ENCODE measurements around the gene RASSF5.

The RASSF5 gene

DNA sequence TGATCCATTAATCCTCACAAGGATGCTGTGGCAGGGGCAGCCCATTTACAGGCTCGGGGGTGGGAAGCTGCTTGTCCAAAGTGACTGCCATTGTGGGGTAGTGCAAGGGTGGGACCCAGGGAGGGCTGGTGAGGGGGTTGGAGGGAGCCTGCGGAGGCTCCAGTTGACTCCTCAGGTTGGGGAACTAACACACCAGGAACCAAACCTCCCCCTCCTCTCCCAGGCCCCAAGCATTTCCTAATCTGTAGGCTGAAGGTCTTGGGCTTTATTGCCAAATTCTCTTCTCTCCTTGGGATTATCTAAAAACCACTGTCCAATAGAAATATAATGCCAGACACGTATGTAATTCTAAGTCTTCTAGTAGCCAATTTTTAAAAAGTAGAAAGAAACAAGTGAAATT lies 18.9 kb upstream of the RASSF5 start:
- Histone ChIP-seq H3K27me3 (ENCODE audit: control insufficient read depth in 1 of 2, insufficient read depth in 2 of 2, low read length in 2 of 2) (no peaks in the 10 kb centered on the region), H3K9me3 (ENCODE audit: control insufficient read depth in 2 of 2, low read length in 2 of 2) (no peaks in the 10 kb centered on the region), H3K4me1 (ENCODE audit: control insufficient read depth, insufficient read depth, low read length) (peaks cover 8% of the 10 kb centered on the region), H3K9ac (ENCODE audit: low read length in 2 of 2) (no peak overlapping the region), H3K4me3 (ENCODE audit: low read length in 2 of 2) (no peak overlapping the region), H3K27ac (ENCODE audit: low read length) (no peak overlapping the region), H3K36me3 (ENCODE audit: control insufficient read depth in 2 of 2, insufficient read depth in 2 of 2, low read length in 2 of 2) (no peaks in the 10 kb centered on the region)

DNA sequence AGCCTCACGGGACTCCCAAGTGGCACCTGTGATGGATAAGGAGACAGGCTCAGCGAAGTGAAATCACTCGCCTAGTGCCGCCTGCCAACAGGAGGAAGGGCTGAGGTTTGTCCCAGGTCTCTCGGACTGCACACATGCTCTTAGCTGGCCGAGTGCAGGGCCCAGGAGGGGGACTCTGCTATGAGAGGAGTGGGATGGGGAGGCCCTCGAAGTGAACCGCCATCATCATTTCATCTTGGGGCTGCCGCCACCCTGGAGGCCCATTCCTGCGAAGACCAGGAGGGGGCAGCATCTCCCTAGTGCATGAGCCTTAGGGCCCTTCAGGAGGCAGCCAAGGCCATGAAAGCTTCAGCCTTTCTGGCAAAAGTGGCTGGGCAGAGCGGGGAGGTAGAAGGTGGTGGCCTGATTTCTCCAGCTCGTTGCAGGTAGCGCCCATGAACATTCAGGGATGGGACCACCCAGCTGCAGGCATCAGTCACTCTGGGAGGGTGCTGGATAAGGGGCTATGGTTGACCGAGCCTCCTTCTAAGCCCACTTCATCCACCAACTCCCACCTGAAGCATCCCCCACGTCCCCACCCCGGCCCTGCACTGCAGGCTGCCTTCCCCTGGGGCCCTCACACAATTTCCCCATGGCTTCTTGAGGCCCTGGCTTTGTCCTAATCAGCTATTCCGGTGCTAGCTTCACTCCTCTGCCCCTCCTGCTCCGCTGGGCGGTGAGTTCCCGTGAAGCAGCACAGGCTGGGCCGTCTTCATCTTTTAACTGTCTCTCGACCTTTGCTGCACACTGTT lies 17.2 kb upstream of the RASSF5 start:
- Histone ChIP-seq H3K4me3 (ENCODE audit: low read length in 2 of 2) (no peak overlapping the region), H3K36me3 (ENCODE audit: control insufficient read depth in 2 of 2, insufficient read depth in 2 of 2, low read length in 2 of 2) (no peaks in the 10 kb centered on the region), H3K27me3 (ENCODE audit: control insufficient read depth in 1 of 2, insufficient read depth in 2 of 2, low read length in 2 of 2) (no peaks in the 10 kb centered on the region), H3K9ac (ENCODE audit: low read length in 2 of 2) (no peak overlapping the region), H3K4me1 (ENCODE audit: control insufficient read depth, insufficient read depth, low read length) (peaks cover 9% of the 10 kb centered on the region), H3K9me3 (ENCODE audit: control insufficient read depth in 2 of 2, low read length in 2 of 2) (no peaks in the 10 kb centered on the region), H3K27ac (ENCODE audit: low read length) (no peak overlapping the region)

DNA sequence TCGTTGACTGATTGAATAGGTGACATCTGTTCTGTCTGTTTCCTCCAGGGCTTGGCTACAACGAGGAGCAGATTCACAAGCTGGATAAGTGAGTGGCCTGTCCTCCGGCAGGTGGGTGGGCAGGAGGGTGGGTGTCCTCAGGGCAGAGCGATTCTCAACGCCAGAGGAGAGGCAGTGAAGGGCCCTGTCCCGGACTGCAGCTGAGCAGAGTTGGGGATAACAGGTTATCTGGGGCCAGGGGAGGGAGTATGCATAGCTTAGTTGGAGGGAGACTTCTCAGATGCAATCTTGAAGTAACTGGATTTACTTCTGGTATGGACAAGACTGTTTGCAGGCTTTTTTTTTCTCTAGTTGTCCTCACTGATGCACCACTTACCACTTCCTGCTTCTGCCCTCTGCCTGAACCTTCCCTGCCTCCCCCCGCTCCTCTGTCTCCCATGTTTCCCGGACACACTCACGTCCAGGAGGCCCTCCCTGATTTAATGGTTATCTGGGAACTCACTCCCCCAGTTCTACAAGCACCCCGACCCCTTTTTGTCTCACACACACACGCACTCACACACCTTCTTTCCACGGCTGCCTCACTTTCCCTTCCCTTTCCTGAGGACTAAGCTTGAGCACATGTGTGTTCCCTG lies 16.4 kb upstream of the RASSF5 start:
- Histone ChIP-seq H3K9ac (ENCODE audit: low read length in 2 of 2) (no peak overlapping the region), H3K27ac (ENCODE audit: low read length) (no peak overlapping the region), H3K27me3 (ENCODE audit: control insufficient read depth in 1 of 2, insufficient read depth in 2 of 2, low read length in 2 of 2) (no peaks in the 10 kb centered on the region), H3K4me3 (ENCODE audit: low read length in 2 of 2) (no peak overlapping the region), H3K4me1 (ENCODE audit: control insufficient read depth, insufficient read depth, low read length) (peaks cover 14% of the 10 kb centered on the region), H3K36me3 (ENCODE audit: control insufficient read depth in 2 of 2, insufficient read depth in 2 of 2, low read length in 2 of 2) (no peaks in the 10 kb centered on the region), H3K9me3 (ENCODE audit: control insufficient read depth in 2 of 2, low read length in 2 of 2) (no peaks in the 10 kb centered on the region)

DNA sequence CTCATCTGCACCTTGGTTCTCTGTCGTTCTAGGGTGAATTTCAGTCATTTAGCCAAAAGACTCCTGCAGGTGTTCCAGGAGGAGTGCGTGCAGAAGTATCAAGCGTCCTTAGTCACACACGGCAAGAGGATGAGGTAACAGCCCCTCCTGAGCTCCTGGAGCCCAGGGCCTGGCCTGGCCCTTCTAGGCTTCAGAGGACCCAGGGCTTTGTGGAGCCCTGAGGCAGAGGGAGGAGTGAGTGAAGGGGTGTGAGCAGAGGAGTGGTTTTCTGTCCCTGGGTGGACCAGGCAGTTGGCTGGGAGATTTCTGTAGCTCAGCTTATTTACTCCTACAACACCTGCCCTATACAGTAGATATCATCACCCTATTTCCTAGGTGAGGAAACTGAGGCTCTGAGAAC lies 15.7 kb upstream of the RASSF5 start:
- Histone ChIP-seq H3K4me1 (ENCODE audit: control insufficient read depth, insufficient read depth, low read length) (peaks cover 18% of the 10 kb centered on the region), H3K27ac (ENCODE audit: low read length) (no peak overlapping the region), H3K9me3 (ENCODE audit: control insufficient read depth in 2 of 2, low read length in 2 of 2) (no peaks in the 10 kb centered on the region), H3K36me3 (ENCODE audit: control insufficient read depth in 2 of 2, insufficient read depth in 2 of 2, low read length in 2 of 2) (no peaks in the 10 kb centered on the region), H3K9ac (ENCODE audit: low read length in 2 of 2) (no peak overlapping the region), H3K4me3 (ENCODE audit: low read length in 2 of 2) (no peak overlapping the region), H3K27me3 (ENCODE audit: control insufficient read depth in 1 of 2, insufficient read depth in 2 of 2, low read length in 2 of 2) (no peaks in the 10 kb centered on the region)

DNA sequence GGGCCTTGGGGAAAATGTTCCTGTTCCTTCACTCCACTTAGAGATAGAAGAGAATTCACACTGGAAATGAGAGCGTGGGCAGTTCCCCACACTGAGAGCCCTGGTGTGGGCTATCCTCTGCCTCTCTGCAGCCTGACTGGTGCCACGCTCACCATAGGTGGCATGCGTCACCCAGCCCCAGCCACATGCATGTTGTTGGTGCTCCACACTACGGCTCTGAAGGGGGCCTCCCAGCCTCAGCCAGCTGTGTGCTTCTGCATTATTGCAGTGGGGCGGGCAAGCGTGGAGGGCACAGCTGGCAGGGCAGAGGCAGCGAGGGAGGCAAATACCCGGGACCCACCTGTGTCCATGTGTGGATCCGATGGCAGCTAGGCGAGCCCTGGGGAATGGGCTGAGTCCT lies 14.7 kb upstream of the RASSF5 start:
- Histone ChIP-seq H3K4me1 (ENCODE audit: control insufficient read depth, insufficient read depth, low read length) (peaks cover 18% of the 10 kb centered on the region), H3K36me3 (ENCODE audit: control insufficient read depth in 2 of 2, insufficient read depth in 2 of 2, low read length in 2 of 2) (no peaks in the 10 kb centered on the region), H3K9ac (ENCODE audit: low read length in 2 of 2) (no peak overlapping the region), H3K27ac (ENCODE audit: low read length) (no peak overlapping the region), H3K4me3 (ENCODE audit: low read length in 2 of 2) (no peak overlapping the region), H3K9me3 (ENCODE audit: control insufficient read depth in 2 of 2, low read length in 2 of 2) (no peaks in the 10 kb centered on the region), H3K27me3 (ENCODE audit: control insufficient read depth in 1 of 2, insufficient read depth in 2 of 2, low read length in 2 of 2) (no peaks in the 10 kb centered on the region)

DNA sequence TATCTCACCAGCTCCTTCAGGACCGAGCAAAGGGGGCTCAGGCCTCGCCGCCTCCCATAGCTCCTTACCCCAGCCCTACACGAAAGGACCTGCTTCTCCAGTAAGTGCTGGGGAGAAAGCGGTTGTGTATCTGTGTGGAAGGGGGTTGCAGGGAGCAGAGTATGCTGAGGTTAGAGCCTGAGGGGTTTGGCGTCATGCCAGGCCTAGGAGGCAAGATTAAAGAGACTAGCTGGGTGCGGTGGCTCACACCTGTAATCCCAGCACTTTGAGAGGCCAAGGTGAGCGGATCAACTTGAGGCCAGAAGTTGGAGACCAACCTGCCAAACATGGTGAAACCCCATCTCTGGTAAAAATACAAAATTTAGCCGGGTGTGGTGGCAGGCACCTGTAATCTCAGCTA lies 14.1 kb upstream of the RASSF5 start:
- H3K36me3 ChIP-seq (ENCODE audit: control insufficient read depth in 2 of 2, insufficient read depth in 2 of 2, low read length in 2 of 2) = no peaks in the 10 kb centered on the region
- no peak overlapping the region for H3K27ac ChIP-seq (ENCODE audit: low read length)
- no peaks in the 10 kb centered on the region for H3K9me3 ChIP-seq (ENCODE audit: control insufficient read depth in 2 of 2, low read length in 2 of 2)
- peaks cover 18% of the 10 kb centered on the region for H3K4me1 ChIP-seq (ENCODE audit: control insufficient read depth, insufficient read depth, low read length)
- no peaks in the 10 kb centered on the region for H3K27me3 ChIP-seq (ENCODE audit: control insufficient read depth in 1 of 2, insufficient read depth in 2 of 2, low read length in 2 of 2)
- H3K4me3 ChIP-seq (ENCODE audit: low read length in 2 of 2) = no peak overlapping the region
- H3K9ac ChIP-seq (ENCODE audit: low read length in 2 of 2) = no peak overlapping the region

DNA sequence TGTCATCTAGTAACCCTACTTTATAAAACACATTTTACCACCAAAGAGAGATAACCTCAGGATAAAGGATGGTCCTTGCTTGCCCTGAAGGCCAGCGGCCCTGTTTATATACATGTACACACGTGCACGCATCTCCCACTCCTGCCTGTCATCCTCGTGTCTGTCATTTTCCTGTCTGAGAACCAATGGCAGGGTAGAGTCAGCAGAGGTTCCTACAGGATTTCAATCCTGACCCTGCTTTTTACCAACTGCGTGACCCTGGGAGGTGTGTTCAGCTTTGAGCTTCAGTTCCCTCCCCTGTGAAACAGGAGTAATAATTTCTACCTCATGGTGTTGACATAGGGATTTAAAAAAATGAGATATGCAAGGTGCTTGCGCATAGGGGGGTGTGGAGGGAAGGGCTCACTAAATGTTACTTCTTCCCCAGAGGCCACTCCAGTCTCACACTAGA lies 12.3 kb upstream of the RASSF5 start:
- Histone ChIP-seq H3K4me1 (ENCODE audit: control insufficient read depth, insufficient read depth, low read length) (peaks cover 13% of the 10 kb centered on the region), H3K9me3 (ENCODE audit: control insufficient read depth in 2 of 2, low read length in 2 of 2) (no peaks in the 10 kb centered on the region), H3K27ac (ENCODE audit: low read length) (no peak overlapping the region), H3K27me3 (ENCODE audit: control insufficient read depth in 1 of 2, insufficient read depth in 2 of 2, low read length in 2 of 2) (no peaks in the 10 kb centered on the region), H3K36me3 (ENCODE audit: control insufficient read depth in 2 of 2, insufficient read depth in 2 of 2, low read length in 2 of 2) (no peaks in the 10 kb centered on the region), H3K9ac (ENCODE audit: low read length in 2 of 2) (no peak overlapping the region), H3K4me3 (ENCODE audit: low read length in 2 of 2) (no peak overlapping the region)

DNA sequence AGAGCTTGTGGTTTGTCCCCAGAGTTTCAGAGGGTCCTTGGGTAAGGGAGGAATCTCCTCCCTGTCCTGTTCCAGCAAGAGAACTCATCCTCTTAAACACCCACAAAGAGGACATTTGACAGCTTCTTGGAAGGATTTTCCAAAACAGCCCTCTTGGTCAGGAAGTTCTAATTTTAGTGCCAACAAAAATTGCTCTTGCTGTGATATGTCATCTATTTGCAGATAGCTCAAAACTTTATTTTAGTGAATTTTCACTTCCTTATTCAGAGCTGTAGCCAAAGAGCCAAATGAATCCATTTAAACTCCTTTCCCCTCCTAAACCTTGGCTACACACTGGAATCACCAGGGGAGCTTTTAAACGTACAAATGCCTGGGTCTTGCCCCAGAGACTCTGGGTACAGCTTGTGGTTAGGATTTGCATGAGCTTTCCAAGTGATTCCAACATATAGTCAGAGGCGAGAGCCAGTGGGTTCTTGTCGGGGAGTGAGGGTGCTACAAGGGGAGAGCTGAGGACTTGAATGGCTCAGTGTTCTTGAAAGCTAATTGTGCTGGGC lies 11.8 kb upstream of the RASSF5 start:
- H3K27ac ChIP-seq (ENCODE audit: low read length) = no peak overlapping the region
- no peaks in the 10 kb centered on the region for H3K36me3 ChIP-seq (ENCODE audit: control insufficient read depth in 2 of 2, insufficient read depth in 2 of 2, low read length in 2 of 2)
- no peak overlapping the region for H3K4me3 ChIP-seq (ENCODE audit: low read length in 2 of 2)
- peaks cover 10% of the 10 kb centered on the region for H3K4me1 ChIP-seq (ENCODE audit: control insufficient read depth, insufficient read depth, low read length)
- H3K9ac ChIP-seq (ENCODE audit: low read length in 2 of 2) = no peak overlapping the region
- H3K27me3 ChIP-seq (ENCODE audit: control insufficient read depth in 1 of 2, insufficient read depth in 2 of 2, low read length in 2 of 2) = no peaks in the 10 kb centered on the region
- no peaks in the 10 kb centered on the region for H3K9me3 ChIP-seq (ENCODE audit: control insufficient read depth in 2 of 2, low read length in 2 of 2)

DNA sequence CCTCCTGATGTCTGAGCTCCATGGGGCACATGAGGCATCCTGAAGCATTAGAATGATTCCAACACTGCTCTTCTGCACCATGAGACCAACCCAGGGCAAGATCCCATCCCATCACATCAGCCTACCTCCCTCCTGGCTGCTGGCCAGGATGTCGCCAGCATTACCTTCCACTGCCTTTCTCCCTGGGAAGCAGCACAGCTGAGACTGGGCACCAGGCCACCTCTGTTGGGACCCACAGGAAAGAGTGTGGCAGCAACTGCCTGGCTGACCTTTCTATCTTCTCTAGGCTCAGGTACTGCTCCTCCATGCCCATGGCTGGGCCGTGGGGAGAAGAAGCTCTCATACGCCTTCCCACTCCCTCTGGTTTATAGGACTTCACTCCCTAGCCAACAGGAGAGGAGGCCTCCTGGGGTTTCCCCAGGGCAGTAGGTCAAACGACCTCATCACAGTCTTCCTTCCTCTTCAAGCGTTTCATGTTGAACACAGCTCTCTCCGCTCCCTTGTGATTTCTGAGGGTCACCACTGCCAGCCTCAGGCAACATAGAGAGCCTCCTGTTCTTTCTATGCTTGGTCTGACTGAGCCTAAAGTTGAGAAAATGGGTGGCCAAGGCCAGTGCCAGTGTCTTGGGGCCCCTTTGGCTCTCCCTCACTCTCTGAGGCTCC lies 11.1 kb upstream of the RASSF5 start:
- H3K27ac ChIP-seq (ENCODE audit: low read length) = no peak overlapping the region

DNA sequence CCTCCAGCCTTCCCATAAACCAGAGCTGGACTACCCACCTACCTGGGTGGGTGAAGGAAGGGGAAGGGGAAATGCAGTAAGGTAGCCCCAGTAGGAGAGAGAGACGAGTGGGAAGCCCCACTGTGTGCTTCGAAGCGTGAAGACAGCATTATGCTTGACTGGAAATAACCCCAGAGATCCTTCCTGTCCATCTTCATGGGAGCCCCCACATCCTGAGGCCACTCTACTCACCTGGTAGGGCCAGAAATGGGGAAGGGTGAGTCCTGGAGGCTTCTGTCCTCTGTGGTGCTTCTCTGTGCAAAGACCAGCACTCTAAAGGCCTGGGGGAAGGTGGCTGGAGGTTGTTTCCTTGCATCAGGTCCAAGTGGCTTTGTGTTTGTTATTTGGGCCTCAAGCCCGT lies 10.0 kb upstream of the RASSF5 start:
- Histone ChIP-seq H3K36me3 (ENCODE audit: control insufficient read depth in 2 of 2, insufficient read depth in 2 of 2, low read length in 2 of 2) (no peaks in the 10 kb centered on the region), H3K9me3 (ENCODE audit: control insufficient read depth in 2 of 2, low read length in 2 of 2) (no peaks in the 10 kb centered on the region), H3K27me3 (ENCODE audit: control insufficient read depth in 1 of 2, insufficient read depth in 2 of 2, low read length in 2 of 2) (peaks cover 0 to 3% of the 10 kb centered on the region in 2 donors), H3K4me3 (ENCODE audit: low read length in 2 of 2) (no peak overlapping the region), H3K9ac (ENCODE audit: low read length in 2 of 2) (no peak overlapping the region), H3K27ac (ENCODE audit: low read length) (no peak overlapping the region), H3K4me1 (ENCODE audit: control insufficient read depth, insufficient read depth, low read length) (peaks cover 11% of the 10 kb centered on the region)

More for the DNA sequence above, 11.1 kb upstream of the RASSF5 start:
- Histone ChIP-seq H3K4me3 (ENCODE audit: low read length in 2 of 2) (peak overlapping the region in 1 of 2 donors; percentile 22), H3K27me3 (ENCODE audit: control insufficient read depth in 1 of 2, insufficient read depth in 2 of 2, low read length in 2 of 2) (peaks cover 0 to 3% of the 10 kb centered on the region in 2 donors), H3K9ac (ENCODE audit: low read length in 2 of 2) (no peak overlapping the region), H3K4me1 (ENCODE audit: control insufficient read depth, insufficient read depth, low read length) (peaks cover 10% of the 10 kb centered on the region), H3K36me3 (ENCODE audit: control insufficient read depth in 2 of 2, insufficient read depth in 2 of 2, low read length in 2 of 2) (no peaks in the 10 kb centered on the region), H3K9me3 (ENCODE audit: control insufficient read depth in 2 of 2, low read length in 2 of 2) (no peaks in the 10 kb centered on the region)

Data from stomach smooth muscle (tissue), 2 donors.